Measurements from ENCODE around the gene EFCAB11.

- TF ChIP-seq POLR2A (IDR thresholded peaks at IDR 0.05), result no peak
- TF ChIP-seq, protein P1, sequence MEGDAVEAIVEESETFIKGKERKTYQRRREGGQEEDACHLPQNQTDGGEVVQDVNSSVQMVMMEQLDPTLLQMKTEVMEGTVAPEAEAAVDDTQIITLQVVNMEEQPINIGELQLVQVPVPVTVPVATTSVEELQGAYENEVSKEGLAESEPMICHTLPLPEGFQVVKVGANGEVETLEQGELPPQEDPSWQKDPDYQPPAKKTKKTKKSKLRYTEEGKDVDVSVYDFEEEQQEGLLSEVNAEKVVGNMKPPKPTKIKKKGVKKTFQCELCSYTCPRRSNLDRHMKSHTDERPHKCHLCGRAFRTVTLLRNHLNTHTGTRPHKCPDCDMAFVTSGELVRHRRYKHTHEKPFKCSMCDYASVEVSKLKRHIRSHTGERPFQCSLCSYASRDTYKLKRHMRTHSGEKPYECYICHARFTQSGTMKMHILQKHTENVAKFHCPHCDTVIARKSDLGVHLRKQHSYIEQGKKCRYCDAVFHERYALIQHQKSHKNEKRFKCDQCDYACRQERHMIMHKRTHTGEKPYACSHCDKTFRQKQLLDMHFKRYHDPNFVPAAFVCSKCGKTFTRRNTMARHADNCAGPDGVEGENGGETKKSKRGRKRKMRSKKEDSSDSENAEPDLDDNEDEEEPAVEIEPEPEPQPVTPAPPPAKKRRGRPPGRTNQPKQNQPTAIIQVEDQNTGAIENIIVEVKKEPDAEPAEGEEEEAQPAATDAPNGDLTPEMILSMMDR (IDR thresholded peaks at IDR 0.05), result no peak
Observed at GRCh38 chr14:89805501-89805900, 149.0 kb downstream of the EFCAB11 start.

All from thyroid gland (tissue), 4 donors.